Osteocyte (in vitro differentiated cells): ENCODE results near the gene MSH6. TPM values are rescaled to one million over a fixed set of nuclear protein-coding genes. Genes with fewer than 3 reads are reported as not detected.
A peak's percentile ranks its signal among the peaks of the same experiment; 100 is the strongest.

Experiments used
- DNase-seq: peaks from one replicate; pipeline ENCODE4 v3.0.0; 2021; ENCODE audit warnings: mixed read lengths; ENCODE audit not compliant: unreplicated experiment; ENCODE audit errors: extremely low spot score
- H3K27ac Mint-ChIP-seq: one replicate; pipeline ENCODE4 v1.8.0; 2021; ENCODE audit warnings: mild to moderate bottlenecking, mixed read lengths; ENCODE audit not compliant: unreplicated experiment
- H3K27me3 Mint-ChIP-seq: one replicate; pipeline ENCODE4 v1.8.0; 2021; ENCODE audit warnings: mixed read lengths; ENCODE audit not compliant: unreplicated experiment
- H3K36me3 Mint-ChIP-seq: one replicate; pipeline ENCODE4 v1.8.0; 2021; ENCODE audit warnings: mixed read lengths; ENCODE audit not compliant: unreplicated experiment
- H3K4me1 Mint-ChIP-seq: one replicate; pipeline ENCODE4 v1.8.0; 2021; ENCODE audit warnings: mixed read lengths; ENCODE audit not compliant: unreplicated experiment
- H3K4me3 Mint-ChIP-seq: one replicate; pipeline ENCODE4 v1.8.0; 2021; ENCODE audit warnings: mild to moderate bottlenecking, moderate library complexity, mixed read lengths; ENCODE audit not compliant: unreplicated experiment
- H3K9me3 Mint-ChIP-seq: one replicate; pipeline ENCODE4 v1.8.0; 2021; ENCODE audit warnings: mixed read lengths; ENCODE audit not compliant: unreplicated experiment
- total RNA-seq: library from RNA; stranded (reverse); gene quantifications from 2 replicates; pipeline ENCODE4 v1.2.1, GENCODE V29; 2021
- TF ChIP-seq, protein P1 (sequence below): fragments of 200-600 bp; sonication (generic); IDR thresholded peaks from 2 replicates; pipeline ENCODE4 v1.5.0; 2021; ENCODE audit warnings: antibody characterized with exemption, mild to moderate bottlenecking, moderate library complexity

Gene MSH6
- total RNA-seq, 1 donor from 2014 or later = 55.8 TPM

DNA sequence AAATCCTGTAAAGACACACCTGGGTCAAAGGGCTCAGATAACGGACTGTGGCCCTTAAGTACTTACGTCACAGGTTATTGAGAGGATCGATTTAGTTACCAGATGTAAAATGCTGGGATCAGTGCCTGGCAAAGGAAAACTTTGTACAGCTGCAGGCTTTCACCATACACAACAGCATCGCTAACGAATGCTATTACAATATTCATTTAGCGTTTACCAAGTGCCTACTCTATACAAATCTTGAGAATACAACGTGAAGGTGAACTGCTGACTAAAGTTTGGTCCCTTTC, 619 bp upstream of the MSH6 start:
- Mint-ChIP-seq H3K4me3 (peak overlapping the region; percentile 77), H3K4me1 (peaks cover 17% of the 10 kb centered on the region), H3K27ac (peak overlapping the region; percentile 82), H3K27me3 (no peaks in the 10 kb centered on the region), H3K36me3 (no peaks in the 10 kb centered on the region), H3K9me3 (no peaks in the 10 kb centered on the region)
- TF ChIP-seq, protein P1, sequence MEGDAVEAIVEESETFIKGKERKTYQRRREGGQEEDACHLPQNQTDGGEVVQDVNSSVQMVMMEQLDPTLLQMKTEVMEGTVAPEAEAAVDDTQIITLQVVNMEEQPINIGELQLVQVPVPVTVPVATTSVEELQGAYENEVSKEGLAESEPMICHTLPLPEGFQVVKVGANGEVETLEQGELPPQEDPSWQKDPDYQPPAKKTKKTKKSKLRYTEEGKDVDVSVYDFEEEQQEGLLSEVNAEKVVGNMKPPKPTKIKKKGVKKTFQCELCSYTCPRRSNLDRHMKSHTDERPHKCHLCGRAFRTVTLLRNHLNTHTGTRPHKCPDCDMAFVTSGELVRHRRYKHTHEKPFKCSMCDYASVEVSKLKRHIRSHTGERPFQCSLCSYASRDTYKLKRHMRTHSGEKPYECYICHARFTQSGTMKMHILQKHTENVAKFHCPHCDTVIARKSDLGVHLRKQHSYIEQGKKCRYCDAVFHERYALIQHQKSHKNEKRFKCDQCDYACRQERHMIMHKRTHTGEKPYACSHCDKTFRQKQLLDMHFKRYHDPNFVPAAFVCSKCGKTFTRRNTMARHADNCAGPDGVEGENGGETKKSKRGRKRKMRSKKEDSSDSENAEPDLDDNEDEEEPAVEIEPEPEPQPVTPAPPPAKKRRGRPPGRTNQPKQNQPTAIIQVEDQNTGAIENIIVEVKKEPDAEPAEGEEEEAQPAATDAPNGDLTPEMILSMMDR = no peak
- DNase-seq = no peak

DNA sequence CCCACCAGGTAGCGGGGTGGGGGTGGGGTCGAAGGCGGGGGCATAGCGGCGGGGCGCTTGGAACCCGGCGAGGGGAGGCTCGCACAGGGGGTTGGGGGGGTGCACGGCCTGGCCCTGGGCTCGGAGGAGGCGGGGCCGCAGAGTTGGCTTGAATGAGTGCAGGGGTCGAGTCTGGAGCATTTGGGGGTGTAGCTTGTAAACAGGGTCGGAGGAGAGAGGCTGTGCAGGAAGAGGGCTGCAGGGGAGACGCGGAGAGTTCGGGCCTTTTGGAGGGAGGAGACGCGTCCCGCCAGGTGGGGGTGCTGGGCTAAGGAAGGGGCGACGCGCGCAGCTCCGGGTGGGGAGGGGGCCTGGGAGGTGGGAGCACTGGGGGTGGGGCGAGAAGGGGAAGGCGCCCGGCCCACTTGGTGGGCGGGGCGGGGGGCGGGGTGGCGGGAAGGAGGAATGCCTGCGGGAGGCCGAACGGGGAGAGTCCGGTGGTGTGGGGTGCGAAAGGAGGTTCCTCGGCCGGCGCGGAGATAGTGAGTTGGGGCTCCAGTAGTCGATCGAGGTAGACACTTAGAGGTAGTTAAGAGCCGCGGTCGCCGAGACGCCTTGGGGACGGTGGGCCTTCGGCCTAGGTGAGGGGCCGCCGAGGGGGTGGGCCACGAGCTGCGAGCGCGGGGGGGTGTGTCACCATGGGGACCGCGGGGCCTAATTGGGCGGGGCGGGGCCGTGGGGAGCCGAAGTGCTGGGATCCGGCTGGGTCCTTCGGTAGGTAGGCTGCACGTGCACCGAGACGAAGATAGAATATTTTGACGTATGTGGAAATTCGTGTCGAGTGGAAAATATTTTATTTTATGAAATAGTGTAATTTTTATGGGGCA, 774 bp downstream of the MSH6 start:
- DNase-seq = peak; percentile 88
- Mint-ChIP-seq H3K27ac (peak overlapping the region; percentile 90), H3K9me3 (no peaks in the 10 kb centered on the region), H3K4me3 (peak overlapping the region; percentile 90), H3K36me3 (no peaks in the 10 kb centered on the region), H3K4me1 (peaks cover 17% of the 10 kb centered on the region), H3K27me3 (no peaks in the 10 kb centered on the region)
- TF ChIP-seq, protein P1 = no peak

DNA sequence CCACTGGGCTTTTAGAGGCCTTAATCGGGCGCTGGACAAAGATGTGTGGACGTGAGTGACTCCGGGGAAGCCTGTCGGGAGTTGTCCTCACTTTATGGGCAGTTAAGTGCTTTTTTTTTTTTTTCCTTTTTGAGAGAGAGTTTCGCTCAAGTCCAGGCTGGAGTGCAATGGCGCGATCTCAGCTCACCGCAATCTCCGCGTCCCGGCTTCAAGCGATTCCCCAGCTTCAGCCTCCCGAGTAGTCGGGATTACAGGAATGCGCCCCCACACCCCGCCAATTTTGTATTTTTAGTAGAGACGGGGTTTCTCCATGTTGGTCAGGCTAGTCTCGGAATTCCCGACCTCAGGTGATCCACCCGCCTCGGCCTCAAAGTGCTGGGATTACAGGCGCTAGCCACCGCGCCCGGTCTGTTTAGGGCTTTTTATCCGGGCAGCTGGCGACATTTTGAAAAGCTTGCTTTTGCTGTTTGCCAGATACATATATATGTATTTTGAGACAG, 1.5 kb downstream of the MSH6 start:
- TF ChIP-seq, protein P1 = no peak
- DNase-seq = no peak
- Mint-ChIP-seq H3K27me3 (no peaks in the 10 kb centered on the region), H3K9me3 (no peaks in the 10 kb centered on the region), H3K27ac (peak overlapping the region; percentile 90), H3K4me3 (peak overlapping the region; percentile 90), H3K4me1 (peaks cover 17% of the 10 kb centered on the region), H3K36me3 (no peaks in the 10 kb centered on the region)

DNA sequence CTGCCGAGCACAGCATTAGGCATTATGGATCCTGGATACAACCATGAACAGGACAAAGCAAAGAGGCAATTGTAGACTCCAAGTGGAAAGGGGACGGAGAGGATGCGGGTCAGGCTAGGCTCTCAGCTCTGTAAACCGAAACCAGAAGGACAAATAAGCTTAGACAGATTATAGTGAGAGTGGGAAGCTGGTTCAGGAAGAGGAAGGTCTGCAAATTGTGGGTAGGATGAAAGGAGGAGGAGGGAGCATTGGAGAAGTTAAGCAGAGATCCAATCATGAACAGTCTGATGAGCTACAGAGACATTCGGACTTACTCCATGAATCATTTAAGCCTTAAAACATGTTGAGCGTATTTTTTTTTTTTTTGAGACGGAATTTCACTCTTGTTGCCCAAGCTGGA, 3.0 kb downstream of the MSH6 start:
- no peak overlapping the region for H3K4me3 Mint-ChIP-seq
- no peaks in the 10 kb centered on the region for H3K27me3 Mint-ChIP-seq
- peak overlapping the region; percentile 15 for H3K27ac Mint-ChIP-seq

More for the DNA sequence above, 3.0 kb downstream of the MSH6 start:
- DNase-seq = no peak
- Mint-ChIP-seq H3K9me3 (no peaks in the 10 kb centered on the region), H3K36me3 (no peaks in the 10 kb centered on the region), H3K4me1 (peaks cover 22% of the 10 kb centered on the region)
- TF ChIP-seq, protein P1 = no peak
